HG02610 (cell line): ENCODE results near the gene GOLGA8N.
"Not testable (repeated sequence)": the region's sequence is repeated elsewhere in the genome, so short reads cannot be mapped to it uniquely, and the experiment has no call there.

Experiments used
- ATAC-seq: cut with Tn5 transposase; IDR thresholded peaks from one replicate; pipeline ENCODE4 v1.9.1; 2021; ENCODE audit warnings: mild to moderate bottlenecking, moderate library complexity; ENCODE audit not compliant: unreplicated experiment

Gene GOLGA8N

GRCh38 chr15:32593151-32593550, at the start of gene GOLGA8N:
TSS of gene GOLGA8N (plus strand) at chr15:32593456.
- not testable (repeated sequence) for ATAC-seq

DNA sequence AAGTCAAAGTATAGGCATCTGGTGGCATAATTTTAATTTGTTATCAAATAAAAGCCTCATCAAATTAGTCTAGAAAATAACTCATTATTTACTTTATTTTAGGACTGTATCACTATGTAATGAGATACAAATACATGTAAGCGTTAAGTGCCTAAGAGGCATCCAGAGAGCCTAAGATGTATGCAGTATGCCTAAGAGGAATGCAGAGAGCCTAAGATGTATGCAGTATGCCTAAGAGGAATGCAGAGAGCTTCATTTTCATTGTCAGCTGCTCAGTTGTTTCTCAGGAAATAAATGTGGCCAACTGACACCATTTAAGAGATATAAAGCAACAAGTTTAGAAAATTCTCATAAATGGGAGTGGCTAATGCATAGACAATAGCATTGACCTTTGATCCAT, 49.8 kb upstream of the GOLGA8N start:
- not testable (repeated sequence) for ATAC-seq

- ATAC-seq = not testable (repeated sequence)
These were observed 48.1 kb upstream of the GOLGA8N start for GRCh38 chr15:32545129-32545528.

DNA sequence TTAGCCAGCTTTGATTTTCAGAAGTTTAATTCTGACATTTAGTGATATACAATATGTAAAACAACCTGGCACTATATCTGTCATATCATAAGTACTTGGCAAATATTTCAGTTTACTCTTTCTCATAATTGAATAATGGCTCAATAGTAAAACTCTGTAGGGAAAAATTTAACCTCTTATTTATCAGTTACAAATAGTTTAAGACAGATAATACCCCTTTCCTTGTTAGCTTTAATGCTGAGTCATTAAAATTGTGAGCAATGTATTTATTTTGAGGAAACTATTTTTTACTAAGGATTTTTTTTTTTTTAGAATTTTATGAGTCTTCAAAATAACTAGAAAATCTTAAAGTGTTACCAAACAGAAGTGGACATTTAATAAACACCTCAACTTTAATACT, 38.7 kb upstream of the GOLGA8N start:
- not testable (repeated sequence) for ATAC-seq

GRCh38 chr15:32562198-32562597, 31.1 kb upstream of the GOLGA8N start:
- not testable (repeated sequence) for ATAC-seq

- ATAC-seq = not testable (repeated sequence)
These were observed 24.3 kb upstream of the GOLGA8N start for GRCh38 chr15:32568988-32569387.

DNA sequence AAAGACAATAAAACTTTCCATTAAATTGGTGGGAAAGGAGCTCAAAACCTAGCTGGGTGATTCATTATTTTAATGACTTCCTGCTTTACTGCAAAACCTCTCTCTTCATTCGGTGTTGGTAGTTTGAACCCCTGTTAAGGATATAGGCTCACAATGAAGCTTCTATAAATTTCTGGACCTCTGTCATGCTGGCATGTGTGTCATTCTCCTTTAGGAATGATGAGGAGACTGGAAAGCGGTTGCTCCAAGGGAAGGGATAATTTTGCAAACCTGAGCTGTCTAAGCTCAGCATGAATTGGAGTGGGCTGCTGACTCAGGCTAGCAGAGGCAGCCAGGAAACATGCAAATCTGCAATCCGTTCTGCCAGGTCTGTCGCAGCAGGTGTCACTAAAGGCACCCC, 14.8 kb upstream of the GOLGA8N start:
- not testable (repeated sequence) for ATAC-seq

GRCh38 chr15:32585844-32586243, 7.4 kb upstream of the GOLGA8N start:
- ATAC-seq = not testable (repeated sequence)

- not testable (repeated sequence) for ATAC-seq
These were observed 16.3 kb downstream of the GOLGA8N start for GRCh38 chr15:32609518-32609917.

DNA sequence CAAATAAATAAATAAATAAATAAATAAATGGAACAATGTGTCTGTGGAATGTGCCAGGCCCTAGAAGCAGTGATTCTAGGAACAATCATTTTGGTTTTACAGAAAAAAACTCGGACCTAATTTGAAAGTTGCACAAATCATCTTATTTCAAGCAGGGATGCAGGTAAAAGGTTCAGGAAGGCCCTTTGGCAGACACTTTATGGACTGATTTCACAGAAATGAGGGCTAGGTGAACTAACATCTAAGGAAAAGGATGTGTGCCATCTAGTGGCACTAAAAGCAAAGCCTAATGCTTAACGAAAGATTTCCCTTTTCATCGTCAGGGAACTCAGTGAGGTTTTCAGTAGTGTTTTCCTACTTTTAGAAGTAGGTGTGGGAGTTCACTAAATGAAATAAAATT, 17.5 kb downstream of the GOLGA8N start:
- ATAC-seq = not testable (repeated sequence)

GRCh38 chr15:32614712-32615050, 21.4 kb downstream of the GOLGA8N start:
- peak; percentile 24 for ATAC-seq

DNA sequence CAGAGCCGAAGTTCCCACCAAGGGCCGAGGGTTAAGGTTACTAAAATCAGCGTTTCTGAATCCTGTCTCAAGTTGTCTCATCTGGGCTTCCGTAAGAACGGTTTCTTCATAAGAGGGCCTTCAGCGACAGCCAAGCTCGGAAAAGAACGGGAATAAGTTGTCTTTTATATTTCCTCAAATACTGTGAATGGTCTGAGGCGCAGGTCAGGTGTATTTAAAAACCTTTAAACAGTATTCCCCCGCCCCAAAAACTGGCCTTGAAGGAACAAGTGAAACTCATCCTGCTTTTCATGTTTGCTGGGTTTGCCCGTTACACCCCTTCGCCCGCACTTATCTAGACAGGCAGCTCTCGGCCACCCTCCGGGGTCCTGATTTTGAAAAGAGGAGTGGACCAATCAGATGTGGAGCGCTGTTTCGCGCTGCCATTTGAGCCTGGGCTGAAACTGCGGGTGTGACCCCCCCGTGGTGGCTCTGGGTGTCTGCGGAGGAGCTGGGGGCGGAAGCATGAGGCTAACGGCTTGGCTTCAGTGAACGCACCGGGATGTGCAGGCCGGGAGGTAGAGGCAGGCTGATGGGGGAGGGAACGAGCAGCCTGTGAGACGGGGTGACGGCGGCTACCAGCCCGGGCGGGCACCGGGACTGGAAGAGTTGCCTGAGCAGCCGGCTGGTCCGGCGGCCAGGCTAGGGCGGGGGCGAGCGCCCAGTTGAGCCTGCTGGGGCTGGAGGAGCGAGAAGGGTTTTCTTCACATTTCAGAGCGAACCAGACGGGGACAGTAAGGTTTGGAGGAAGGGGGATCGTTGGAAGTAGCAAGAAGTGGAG, 22.0 kb downstream of the GOLGA8N start, which contains the start of gene ARHGAP11A:
ARHGAP11A (plus strand) TSS at position 454 of the 820 bp plus-strand sequence. CDS start 708 bp downstream, outside the sequence.
- ATAC-seq = peak; percentile 75

DNA sequence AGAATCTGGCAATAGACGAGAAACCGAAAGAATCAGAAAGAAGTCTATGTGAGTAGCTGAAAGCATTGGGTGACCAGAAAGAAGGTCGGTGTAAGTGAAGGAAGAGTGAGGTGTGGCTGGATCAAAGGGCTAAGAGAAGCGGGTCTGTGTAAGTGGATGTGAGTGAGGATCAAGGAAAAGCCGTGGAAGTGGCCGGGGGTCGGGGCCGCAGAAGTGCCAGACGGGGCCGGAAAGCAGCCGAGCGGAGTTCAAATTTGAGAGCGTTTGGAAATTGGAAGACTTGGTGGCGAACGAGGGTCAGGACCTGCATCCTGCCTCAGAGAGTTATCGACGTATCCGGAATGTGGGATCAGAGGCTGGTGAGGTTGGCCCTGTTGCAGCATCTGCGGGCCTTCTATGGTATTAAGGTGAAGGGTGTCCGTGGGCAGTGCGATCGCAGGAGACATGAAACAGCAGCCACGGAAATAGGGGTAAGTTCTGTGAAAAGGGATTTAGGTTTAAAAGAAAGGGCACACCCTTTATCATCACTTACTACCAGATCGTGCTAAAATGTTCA, 22.7 kb downstream of the GOLGA8N start:
- peak; percentile 24 for ATAC-seq

DNA sequence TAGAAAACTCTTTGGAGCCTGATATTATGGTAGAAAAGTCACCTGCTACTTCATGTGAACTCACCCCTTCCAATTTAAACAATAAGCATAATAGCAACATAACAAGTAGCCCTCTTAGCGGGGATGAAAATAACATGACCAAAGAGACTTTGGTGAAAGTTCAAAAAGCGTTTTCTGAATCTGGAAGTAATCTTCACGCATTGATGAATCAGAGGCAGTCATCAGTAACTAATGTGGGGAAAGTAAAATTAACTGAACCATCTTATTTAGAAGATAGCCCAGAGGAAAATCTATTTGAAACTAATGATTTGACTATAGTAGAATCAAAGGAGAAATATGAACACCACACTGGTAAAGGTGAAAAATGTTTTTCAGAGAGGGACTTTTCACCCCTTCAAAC, 43.2 kb downstream of the GOLGA8N start:
- ATAC-seq = peak; percentile 46

DNA sequence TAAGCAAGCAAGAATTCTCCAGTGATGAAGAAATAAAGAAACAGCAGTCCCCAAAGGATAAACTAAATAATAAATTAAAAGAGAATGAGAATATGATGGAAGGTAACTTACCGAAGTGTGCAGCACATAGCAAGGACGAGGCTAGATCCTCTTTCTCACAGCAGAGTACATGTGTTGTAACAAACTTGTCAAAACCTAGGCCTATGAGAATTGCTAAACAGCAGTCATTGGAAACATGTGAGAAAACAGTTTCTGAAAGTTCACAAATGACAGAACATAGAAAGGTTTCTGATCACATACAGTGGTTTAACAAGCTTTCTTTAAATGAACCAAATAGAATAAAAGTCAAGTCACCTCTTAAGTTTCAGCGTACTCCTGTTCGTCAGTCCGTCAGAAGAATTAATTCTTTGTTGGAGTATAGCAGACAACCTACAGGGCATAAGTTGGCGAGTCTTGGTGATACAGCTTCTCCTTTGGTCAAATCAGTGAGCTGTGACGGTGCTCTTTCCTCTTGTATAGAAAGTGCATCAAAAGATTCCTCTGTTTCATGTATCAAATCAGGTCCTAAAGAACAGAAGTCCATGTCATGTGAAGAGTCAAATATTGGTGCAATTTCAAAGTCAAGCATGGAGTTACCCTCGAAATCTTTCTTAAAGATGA, 43.8 kb downstream of the GOLGA8N start:
- peak; percentile 49 for ATAC-seq

DNA sequence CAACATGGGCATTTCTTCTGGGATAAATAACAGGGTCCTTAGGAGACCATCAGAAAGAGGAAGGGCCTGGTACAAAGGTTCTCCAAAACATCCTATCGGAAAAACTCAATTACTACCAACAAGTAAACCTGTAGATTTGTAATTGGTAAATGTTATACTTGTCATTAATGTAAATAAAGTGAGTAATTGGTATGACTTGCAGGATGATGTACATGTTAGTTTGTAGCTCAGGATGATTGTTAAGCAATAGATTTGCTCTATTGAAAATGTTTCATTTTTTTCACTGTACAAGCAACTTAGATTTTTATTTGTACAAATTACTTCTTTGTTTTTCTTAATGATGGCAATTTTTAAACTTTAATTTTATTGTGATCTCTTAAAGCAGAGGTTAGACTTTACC, 44.4 kb downstream of the GOLGA8N start:
- no peak for ATAC-seq

- no peak for ATAC-seq
These were observed 48.3 kb downstream of the GOLGA8N start, which contains the start of gene SCG5 for GRCh38 chr15:32641517-32642059. TSS of gene SCG5 (plus strand) at chr15:32641710. CDS start at chr15:32643593, 1,883 bp downstream.

GRCh38 chr15:32642667-32643435, 49.6 kb downstream of the GOLGA8N start:
- no peak for ATAC-seq

DNA sequence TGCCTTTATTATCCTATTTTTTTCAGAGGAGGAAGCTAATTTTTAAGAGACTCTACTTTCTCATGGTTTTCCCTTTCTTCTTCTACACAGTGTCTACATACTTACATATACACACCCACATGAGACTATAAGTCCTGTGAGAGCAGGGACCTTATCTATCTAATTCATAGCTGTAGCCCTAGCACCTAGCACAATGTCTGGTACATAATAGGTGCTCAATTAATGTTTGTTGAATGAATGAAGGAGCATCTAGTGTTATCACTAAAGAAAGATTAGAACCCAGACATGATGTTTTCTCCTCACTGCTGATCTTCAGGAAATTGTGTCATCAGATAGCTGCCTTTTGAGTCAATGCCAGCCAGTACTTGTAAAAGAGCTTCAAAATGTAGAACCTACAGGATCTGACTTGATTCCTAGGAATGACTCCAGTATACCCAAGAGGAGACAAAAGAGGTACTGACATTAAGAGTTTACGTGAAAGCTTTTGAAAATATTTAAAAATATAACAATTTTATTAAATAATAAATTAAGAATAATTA, 50.7 kb downstream of the GOLGA8N start:
- no peak for ATAC-seq

DNA sequence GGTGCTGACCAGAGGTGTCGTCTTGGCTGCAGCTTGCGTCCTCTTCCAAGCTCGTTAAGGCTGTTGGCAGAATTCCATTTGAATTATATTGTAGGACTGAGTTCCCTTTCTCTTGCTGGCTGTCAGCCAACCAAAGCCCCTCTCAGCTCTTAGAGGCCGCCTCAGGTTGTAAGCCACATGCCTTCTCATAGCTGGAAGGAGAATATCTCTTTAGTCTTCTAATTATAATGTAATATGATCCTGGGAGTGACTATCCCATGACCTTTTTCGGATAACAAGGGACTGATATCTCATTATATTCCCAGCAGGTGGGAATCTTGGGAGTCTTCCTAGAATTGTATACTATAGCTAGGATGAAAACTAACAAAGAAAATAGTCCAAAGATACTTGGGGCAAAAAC, 53.0 kb downstream of the GOLGA8N start:
- no peak for ATAC-seq
